Activated T-cell treated with anti-CD3 and anti-CD28 coated beads for 24 hours (primary cell): ENCODE results near the gene LRFN3.
"Not testable (repeated sequence)": the region's sequence is repeated elsewhere in the genome, so short reads cannot be mapped to it uniquely, and the experiment has no call there.

Source experiments
- DNase-seq: peaks from one replicate; pipeline ENCODE4 v3.0.0-alpha.2; 2020; ENCODE audit warnings: low read depth

The LRFN3 gene

DNA sequence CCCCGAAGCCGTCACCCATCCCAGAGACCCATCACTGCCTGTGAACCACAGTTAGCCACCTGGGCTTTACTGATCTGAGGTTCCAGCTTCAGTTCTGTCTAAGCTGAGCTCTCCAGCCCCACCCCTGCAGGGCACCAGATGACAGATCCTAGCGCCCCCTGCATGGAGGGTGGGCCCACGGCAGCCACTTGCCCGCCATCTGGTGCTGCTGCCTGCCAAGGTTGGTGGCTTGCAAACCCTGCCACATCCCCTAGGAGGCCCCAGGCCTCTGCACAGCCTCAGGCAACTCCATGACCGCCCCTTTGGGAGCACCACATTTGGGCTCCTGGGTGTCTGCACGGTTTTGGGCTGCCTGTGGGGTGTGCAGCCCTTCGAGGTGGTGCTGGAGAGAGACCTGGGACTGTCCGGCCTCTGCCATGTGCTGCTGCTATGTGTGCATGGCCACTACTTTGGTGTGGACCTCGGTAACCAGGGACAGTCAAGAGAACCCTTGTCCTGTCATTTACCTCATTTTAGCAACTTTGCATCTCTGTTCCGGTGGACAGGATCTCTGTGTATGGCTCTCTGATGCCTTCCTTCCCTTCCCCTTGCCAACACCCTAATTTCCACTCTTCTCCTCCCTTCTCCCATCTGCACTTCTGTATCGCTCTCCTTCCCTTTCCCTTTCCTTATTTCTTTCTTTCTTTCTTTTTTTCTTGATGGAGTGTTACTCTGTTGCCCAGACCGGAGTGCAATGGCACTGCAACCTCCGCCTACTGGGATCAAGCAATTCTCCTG lies 41.5 kb downstream of the LRFN3 start:
- DNase-seq, result no peak

DNA sequence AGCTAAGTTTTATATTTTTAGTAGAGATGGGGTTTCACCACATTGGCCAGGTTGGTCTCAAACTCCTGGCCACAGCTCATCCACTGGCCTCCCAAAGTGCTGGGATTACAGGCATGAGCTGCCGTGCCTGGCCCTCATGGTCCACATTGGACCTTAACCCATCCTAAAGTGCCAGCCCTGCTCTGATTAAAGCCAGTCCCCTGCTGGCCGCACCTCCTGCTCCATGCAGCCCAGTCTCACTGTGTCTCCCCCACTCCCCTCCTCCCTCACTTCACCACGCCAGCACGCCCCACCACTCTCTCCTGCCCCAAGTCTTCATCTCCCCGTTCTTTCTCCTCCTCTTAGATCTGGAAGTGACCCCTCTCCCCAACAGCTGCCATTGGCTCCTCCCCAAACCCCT lies 42.1 kb downstream of the LRFN3 start:
- DNase-seq, result no peak

DNA sequence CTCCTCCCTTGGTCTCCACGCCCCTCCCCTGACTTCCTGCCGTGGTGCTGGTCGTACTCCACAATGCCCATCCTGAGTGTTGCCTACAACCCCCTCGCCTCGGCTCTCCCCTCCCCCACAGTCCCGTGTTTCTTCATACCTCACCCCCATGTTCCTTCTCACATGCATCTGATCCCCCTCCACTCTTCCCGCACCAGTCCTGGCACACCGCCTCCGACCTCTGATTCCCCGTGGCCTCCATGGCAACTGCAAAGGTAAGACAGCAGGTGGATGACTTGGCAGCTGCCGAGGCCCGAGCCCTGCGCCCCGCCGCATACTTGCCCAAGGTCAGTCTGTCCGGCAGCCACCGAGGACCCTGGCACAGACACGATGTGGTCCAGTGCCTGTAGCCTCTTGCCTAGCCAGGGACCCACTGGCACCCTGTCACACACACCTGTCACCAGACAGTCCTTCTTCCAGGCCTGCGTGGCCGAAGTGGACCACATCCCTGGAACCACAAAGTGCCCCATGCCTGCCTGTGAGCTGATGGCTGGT lies 42.7 kb downstream of the LRFN3 start:
- DNase-seq, result no peak

DNA sequence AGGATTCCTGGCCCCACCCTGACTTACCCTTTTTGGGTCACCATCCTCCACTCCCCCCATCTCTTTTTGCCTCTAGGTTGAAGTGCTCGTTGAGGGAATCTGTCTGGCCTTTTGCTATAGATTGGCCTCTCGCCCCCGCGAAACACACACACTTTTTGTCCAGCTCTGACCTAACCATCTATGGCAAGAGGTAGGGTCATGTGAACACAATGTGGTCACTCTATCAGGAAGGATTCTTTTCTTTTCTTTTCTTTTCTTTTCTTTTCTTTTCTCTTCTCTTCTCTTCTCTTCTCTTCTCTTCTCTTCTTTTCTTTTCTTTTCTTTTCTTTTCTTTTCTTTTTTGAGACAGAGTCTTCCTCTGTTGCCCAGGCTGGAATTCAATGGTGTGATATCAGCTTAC lies 44.8 kb downstream of the LRFN3 start:
- DNase-seq, result not testable (repeated sequence)

DNA sequence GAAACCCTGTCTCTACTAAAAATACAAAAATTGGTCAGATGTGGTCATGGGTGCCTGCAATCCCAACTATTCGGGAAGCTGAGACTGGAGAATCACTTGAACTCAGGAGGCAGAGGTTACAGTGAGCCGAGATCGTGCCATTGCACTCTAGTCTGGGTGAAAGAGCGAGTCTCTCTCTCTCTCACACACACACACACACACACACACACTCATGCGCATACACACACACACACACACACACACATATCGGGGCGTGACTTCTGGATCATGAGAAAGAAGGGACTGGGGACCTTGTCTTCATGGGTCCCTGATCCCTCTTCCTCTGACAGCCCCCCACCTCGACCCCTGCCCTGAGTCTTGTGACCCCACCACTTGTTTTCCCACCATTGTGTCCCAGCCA lies 47.0 kb downstream of the LRFN3 start:
- DNase-seq, result no peak

DNA sequence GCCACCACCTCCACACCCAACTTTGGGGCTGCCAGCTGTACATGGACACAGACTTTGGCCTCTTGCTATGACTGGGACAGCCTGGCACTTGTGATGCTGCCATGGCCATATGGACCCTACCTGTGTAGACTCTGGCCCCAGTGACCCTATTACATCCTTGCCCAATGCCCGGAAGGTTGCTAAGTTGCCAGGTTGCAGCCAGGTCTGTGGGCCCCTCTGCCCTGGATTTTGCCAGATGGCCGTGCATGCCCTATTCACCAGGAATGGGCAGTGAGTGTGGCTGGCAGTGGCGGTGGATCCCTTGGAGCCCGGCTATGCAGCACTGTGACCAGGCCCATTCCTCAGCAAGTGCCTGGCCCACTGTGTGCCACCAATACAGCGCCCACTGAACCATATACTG lies 49.9 kb downstream of the LRFN3 start:
- DNase-seq, result no peak

DNA sequence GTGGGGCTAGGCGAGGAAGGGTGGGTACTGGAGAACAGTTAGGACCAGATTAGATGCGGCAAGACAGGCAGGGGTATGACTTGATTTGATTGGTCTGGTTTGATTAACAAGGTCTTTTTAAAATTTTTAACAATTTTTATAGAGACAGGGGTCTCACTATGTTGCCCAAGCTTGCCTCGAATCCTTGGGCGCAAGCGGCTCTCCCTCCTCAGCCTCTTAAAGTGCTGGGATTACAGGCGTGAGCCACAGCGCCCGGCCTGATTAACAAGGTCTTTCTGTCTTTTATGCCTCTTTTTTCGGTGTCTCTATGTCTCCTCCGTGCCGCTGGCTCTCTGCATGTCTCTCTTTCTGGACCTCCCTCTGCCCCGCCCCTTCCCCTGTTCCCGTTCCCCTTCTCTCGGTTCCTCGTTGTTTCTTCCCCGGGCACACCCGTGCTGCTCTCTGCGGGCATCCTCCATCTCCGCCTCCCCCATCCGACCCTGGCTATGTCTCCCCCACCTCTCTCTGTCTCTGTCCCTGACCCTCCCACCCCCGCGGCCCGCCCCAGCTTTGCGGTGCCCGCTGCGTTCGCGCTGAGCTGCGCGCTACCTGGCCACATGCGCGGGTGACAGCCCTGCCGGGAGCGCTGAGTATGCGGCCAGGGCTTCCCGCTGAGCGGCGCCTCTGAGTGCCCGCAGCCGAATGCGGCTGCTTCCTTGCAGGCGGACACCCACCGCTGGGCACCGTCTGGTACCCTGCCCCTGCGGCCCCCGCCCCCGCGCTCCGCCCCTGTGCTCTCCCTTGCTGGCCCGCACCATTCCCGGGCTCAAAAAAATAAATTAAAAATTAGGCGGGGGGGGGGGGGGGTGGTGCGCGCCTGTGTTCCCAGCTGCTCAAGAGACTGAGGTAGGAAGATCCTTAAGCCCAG lies 50.7 kb downstream of the LRFN3 start:
- DNase-seq, result no peak

DNA sequence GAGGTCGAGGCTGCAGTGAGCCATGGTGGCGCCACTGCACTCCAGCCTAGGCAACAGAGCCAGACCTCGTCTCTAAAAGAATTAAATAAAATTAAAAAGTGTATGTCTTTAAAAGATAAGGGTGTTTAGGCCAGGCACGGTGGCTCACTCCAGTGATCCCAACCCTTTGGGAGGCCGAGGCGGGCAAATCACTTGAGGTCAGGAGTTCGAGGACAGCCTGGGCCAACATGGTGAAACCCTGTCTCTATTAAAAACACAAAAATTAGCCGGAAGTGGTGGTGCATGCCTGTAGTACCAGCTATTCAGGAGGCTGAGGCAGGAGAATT lies 51.4 kb downstream of the LRFN3 start:
- DNase-seq, result no peak

DNA sequence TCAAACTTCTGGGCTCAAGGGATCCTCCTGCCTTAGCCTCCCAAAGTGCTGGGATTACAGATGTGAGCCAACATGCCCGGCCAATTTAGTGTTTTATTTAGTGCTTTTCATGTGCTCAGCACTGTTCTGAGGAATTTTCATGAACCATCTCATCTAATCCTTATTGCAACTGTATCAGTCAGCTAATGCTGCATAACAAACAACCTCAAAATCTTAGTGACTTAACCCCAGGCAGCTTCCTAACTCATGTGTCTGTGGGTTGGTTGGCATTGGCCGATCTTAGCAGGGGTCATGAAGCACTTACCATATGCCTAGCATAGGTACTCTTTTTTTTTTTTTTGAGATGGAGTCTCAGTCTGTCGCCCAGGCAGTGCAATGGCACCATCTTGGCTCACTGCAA lies 52.6 kb downstream of the LRFN3 start:
- DNase-seq, result no peak

DNA sequence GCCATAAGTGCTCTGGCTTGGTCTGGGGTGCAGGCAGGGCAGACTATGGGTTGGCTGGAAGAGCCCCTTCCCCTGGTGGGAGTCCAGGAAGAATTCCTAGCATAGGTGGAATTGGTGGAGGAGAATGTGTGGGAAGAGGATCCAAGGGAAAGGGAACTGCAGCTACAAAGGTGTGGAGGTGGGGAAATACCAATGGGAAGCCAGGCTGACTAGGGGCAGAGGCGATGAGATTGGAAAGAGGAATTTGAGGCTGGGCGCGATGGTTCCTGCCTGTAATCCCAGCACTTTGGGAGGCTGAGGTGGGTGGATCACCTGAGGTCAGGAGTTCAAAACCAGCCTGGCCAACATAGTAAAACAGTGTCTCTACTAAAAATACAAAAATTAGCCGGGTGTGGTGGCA lies 54.0 kb downstream of the LRFN3 start:
- DNase-seq, result no peak

DNA sequence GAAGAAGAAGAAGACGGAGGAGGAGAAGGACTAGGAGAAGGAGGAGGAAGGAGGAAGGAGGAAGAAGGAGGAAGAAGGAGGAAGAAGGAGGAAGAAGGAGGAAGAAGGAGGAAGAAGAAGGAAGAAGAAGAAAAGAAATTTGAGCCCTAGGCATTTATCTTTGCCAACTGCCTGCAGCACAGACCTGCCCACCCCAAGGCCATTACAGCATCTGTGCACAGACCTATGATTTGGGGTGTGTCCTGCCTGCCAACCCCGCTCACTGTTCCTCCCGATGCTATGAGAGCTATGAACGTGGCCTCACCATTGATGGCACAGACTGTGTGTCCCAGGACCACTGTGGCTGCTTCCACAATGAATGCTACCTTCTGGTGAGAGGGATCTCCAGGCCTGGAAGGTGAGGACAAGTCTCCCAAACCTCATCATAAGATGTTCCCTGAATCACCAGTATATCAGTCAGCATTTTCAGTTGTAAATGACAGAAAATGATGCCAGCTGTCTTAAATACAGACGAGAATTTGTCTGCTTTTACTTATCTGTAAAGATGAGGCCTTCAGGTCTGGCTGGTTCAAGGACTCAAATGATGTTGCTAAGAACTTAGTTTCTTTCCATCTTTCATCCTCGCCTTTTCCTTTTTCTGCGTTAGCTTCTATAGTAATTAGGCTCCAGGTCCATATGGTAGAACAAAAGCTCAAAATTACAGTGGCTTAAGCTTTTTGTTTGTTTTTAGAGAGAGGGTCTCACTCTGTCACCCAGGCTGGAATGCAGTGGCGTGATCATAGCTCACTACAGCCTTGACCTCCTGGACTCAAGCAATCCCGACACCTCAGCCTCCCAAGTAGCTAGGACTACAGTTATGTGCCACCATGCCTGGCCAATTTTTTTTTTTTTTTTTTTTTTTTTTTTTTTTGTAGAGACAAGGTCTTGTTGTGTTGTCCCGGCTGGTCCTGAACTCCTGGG lies 54.9 kb downstream of the LRFN3 start:
- no peak for DNase-seq

DNA sequence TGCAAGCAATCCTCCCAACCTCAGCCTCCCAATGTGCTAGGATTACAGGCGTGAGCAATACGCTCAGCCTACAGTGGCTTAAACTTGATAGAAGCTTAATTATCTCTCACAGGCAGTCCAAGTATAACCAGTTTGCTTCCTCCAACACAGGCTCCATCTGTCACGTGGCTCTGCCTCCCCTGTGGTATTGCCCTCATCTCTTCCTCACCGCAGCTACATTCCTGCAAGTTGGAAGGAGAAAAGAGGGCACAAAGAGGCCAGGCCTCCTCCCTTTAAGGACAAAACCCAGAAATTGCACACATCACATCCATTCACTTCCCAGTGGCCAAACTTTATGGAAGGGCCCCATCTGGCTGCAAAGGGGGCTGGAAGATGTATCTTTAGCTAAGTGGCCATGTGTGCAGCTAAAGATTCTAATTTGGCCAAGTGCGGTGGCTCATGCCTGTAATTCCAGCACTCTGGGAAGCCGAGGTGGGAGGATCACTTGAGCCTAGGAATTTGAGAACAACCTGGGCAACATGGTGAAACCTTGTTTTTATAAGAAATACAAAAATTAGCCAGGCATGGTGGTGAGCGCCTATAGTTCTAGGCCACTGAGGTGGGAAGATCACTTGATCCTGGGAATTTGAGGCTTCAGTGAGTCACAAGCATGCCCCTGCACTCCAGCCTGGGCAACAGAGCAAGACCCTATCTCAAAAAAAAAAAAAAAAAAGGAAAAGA lies 55.7 kb downstream of the LRFN3 start:
- DNase-seq, result no peak

DNA sequence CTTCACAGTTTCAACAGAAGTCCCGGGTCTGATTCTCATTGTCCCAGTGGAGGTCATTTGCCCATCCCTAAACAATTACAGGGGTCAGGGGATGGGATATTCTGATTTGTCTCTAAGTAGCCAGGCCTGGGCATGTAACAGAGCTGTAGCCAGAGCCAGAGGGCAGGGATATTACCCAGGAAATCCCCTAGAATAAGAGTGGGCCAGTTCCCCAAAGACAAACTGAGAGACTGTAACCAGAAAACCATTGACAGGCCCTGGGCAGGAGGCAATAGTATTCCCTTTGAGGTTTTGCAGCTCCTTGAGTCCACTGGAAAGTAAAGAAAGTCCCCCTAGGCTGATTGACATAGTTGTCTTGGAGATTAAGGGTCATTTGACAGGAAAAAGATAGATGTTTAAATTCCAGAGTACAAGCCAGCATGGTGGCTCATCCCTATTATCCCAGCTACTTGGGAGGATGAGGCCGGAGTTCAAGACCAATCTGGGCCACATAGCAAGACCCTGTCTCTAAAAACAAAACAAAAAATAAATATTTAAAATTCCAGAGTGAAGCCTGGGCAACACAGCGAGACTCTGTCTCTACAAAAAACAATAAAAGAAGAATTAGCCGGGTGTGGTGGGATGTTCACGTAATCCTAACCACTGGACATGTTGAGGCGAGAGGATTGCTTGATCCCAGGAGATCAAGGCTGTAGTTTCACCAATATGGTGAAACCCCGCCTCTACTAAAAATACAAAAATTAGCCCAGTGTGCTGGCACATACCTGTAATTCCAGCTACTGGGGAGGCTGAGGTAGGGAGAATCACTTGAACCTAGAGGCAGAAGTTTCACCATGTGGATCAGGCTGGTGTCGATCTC lies 57.0 kb downstream of the LRFN3 start:
- no peak for DNase-seq

DNA sequence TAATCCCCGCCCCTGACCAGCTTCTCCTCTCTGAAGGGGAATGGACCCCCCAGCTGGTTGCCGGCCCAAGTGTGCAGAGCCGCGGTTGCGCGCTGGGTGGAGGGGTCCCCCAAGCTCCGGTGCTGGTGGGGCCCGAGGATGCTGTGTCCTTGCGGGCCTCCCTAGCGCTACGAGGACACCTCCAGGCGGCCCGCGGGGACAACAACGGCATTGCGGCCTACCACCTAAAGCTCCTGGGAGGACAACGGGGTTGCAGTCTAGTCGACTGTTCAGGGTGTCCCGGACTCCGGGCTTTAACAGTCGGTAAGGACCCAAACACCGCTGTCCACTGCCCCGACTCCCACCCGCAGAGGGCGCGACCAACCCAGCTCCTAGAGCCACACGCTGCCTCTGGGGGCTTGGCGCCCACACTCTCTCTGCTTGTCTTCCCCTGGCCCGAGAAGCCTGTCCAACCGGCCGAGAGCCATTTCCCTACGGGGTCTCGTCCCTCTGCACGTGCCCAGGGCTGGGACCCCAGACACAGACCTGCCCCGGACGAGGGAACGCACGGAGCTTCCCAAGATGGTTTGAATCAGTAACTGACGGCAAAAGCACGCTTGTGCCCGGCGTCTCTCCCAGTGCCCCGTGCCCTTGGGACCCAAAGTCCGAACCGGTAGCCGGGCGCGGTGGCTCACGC lies 57.9 kb downstream of the LRFN3 start:
- DNase-seq, result no peak
